ENCODE measurements around the gene SLC25A1.

DNA sequence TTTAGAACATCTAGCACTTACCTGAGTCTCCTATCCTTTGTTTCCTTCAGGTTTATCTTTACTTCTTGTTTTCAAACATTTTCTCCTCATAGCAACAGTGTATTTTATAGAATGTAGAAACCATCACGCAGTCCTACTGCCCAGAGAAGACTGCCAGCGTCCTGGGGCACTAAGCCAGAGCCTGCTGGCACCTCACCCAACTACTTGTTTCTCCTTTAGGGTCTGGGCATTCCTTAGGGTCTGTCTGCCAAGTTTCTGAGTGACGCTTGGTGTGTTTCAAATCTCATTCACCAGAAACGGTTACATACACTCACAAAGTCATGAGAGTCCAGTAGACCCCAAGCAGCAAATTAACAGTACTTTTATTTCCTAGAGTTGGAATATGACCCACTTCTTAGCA is 49.6 kb upstream of the SLC25A1 start:
- TF ChIP-seq POLR2A (IDR thresholded peaks at IDR 0.05; ENCODE audit: low read depth, low read length): no peak
- no peak for TF ChIP-seq USF2 (IDR thresholded peaks at IDR 0.05; ENCODE audit: low read depth, low read length)
- TF ChIP-seq, protein P1, sequence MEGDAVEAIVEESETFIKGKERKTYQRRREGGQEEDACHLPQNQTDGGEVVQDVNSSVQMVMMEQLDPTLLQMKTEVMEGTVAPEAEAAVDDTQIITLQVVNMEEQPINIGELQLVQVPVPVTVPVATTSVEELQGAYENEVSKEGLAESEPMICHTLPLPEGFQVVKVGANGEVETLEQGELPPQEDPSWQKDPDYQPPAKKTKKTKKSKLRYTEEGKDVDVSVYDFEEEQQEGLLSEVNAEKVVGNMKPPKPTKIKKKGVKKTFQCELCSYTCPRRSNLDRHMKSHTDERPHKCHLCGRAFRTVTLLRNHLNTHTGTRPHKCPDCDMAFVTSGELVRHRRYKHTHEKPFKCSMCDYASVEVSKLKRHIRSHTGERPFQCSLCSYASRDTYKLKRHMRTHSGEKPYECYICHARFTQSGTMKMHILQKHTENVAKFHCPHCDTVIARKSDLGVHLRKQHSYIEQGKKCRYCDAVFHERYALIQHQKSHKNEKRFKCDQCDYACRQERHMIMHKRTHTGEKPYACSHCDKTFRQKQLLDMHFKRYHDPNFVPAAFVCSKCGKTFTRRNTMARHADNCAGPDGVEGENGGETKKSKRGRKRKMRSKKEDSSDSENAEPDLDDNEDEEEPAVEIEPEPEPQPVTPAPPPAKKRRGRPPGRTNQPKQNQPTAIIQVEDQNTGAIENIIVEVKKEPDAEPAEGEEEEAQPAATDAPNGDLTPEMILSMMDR (conservative IDR thresholded peaks at IDR 0.05; ENCODE audit: low read depth, low read length): no peak
- TF ChIP-seq RAD21 (IDR thresholded peaks at IDR 0.05; ENCODE audit: low read length): no peak
- no peak for TF ChIP-seq RFX5 (IDR thresholded peaks at IDR 0.05; ENCODE audit: low read depth, low read length)
- no peak for TF ChIP-seq FOS (IDR thresholded peaks at IDR 0.05; ENCODE audit: low read depth, low read length)
- no peak for TF ChIP-seq MXI1 (IDR thresholded peaks at IDR 0.05; ENCODE audit: borderline replicate concordance, low read depth, low read length)
- TF ChIP-seq SMC3 (IDR thresholded peaks at IDR 0.05; ENCODE audit: low read depth, low read length): no peak
- TF ChIP-seq MAZ (IDR thresholded peaks at IDR 0.05; ENCODE audit: borderline replicate concordance, low read depth, low read length): no peak
- no peak for TF ChIP-seq ELK1 (IDR thresholded peaks at IDR 0.05; ENCODE audit: borderline replicate concordance, low read depth, low read length)
- TF ChIP-seq MAFK (IDR thresholded peaks at IDR 0.05; ENCODE audit: low read depth, low read length): no peak
- TF ChIP-seq CEBPB (IDR thresholded peaks at IDR 0.05; ENCODE audit: low read depth, low read length): no peak
- TF ChIP-seq BHLHE40 (IDR thresholded peaks at IDR 0.05; ENCODE audit: low read depth, low read length): no peak
